ENCODE data around the gene USP26.
"Not testable (repeated sequence)": the region's sequence is repeated elsewhere in the genome, so short reads cannot be mapped to it uniquely, and the experiment has no call there.

The USP26 gene

GRCh38 chrX:133097031-133097430 lies at the start of gene USP26:
Gene USP26 (minus strand): TSS chrX:133097109. CDS start chrX:133028220, 68,889 bp downstream.
- TF ChIP-seq CTCF (conservative IDR thresholded peaks at IDR 0.05; ENCODE audit: low read depth, low read length) = no peak
- no peak for DNase-seq (ENCODE audit: low read depth)
- no peak within 1 kb of the TSS for H3K4me3 ChIP-seq (ENCODE audit: low read depth, low read length)

- DNase-seq (ENCODE audit: low read depth) = no peak
- TF ChIP-seq CTCF (conservative IDR thresholded peaks at IDR 0.05; ENCODE audit: low read depth, low read length) = no peak
- no peak overlapping the region for H3K4me3 ChIP-seq (ENCODE audit: low read depth, low read length)
Observed at GRCh38 chrX:133134282-133134681, 37.4 kb upstream of the USP26 start.

GRCh38 chrX:133120406-133120805 lies 23.5 kb upstream of the USP26 start:
- H3K4me3 ChIP-seq (ENCODE audit: low read depth, low read length) = no peak overlapping the region
- no peak for DNase-seq (ENCODE audit: low read depth)
- TF ChIP-seq CTCF (conservative IDR thresholded peaks at IDR 0.05; ENCODE audit: low read depth, low read length) = no peak

GRCh38 chrX:133094098-133094731 lies 2.7 kb downstream of the USP26 start:
- no peak for TF ChIP-seq CTCF (conservative IDR thresholded peaks at IDR 0.05; ENCODE audit: low read depth, low read length)
- no peak for DNase-seq (ENCODE audit: low read depth)
- no peak overlapping the region for H3K4me3 ChIP-seq (ENCODE audit: low read depth, low read length)

GRCh38 chrX:133090236-133090809 lies 6.6 kb downstream of the USP26 start:
- TF ChIP-seq CTCF (conservative IDR thresholded peaks at IDR 0.05; ENCODE audit: low read depth, low read length) = no peak
- DNase-seq (ENCODE audit: low read depth) = no peak
- no peak overlapping the region for H3K4me3 ChIP-seq (ENCODE audit: low read depth, low read length)

GRCh38 chrX:133089411-133089810 lies 7.5 kb downstream of the USP26 start:
- TF ChIP-seq CTCF (conservative IDR thresholded peaks at IDR 0.05; ENCODE audit: low read depth, low read length) = no peak
- no peak for DNase-seq (ENCODE audit: low read depth)
- H3K4me3 ChIP-seq (ENCODE audit: low read depth, low read length) = no peak overlapping the region

- no peak for TF ChIP-seq CTCF (conservative IDR thresholded peaks at IDR 0.05; ENCODE audit: low read depth, low read length)
- DNase-seq (ENCODE audit: low read depth) = no peak
- H3K4me3 ChIP-seq (ENCODE audit: low read depth, low read length) = no peak overlapping the region
Observed at GRCh38 chrX:133085785-133086184, 11.1 kb downstream of the USP26 start.

- DNase-seq (ENCODE audit: low read depth) = not testable (repeated sequence)
Observed at GRCh38 chrX:133085056-133085455, 11.9 kb downstream of the USP26 start.

More at GRCh38 chrX:133085056-133085455, 11.9 kb downstream of the USP26 start:
- not testable (repeated sequence) for H3K4me3 ChIP-seq (ENCODE audit: low read depth, low read length)

Data from choroid plexus epithelial cell (primary cell).